ENCODE results near the gene NPEPL1.

- TF ChIP-seq EZH2phosphoT487 (IDR thresholded peaks at IDR 0.05; ENCODE audit: insufficient read depth, low read depth) (no peak), EZH2 (IDR thresholded peaks at IDR 0.05; ENCODE audit: insufficient read depth, poor library complexity, severe bottlenecking) (no peak)
Measured at GRCh38 chr20:58713801-58714339, 21.3 kb downstream of the NPEPL1 start.
